Measurements from ENCODE around the gene DNAJB5. TPM values are rescaled to one million over a fixed set of nuclear protein-coding genes. Genes with fewer than 3 reads are reported as not detected.
A peak's percentile ranks its signal among the peaks of the same experiment; 100 is the strongest.
"Not testable (repeated sequence)": the region's sequence is repeated elsewhere in the genome, so short reads cannot be mapped to it uniquely, and the experiment has no call there.

Gene DNAJB5
- total RNA-seq, 1 experiment from 2014 or later = 13.0 TPM

GRCh38 chr9:34954225-34954624 lies 35.3 kb upstream of the DNAJB5 start:
- Histone ChIP-seq H3K9me3 (ENCODE audit: low read depth, low read length, poor library complexity, severe bottlenecking) (no peaks in the 10 kb centered on the region), H3K36me3 (ENCODE audit: insufficient read depth, low read length, poor library complexity, severe bottlenecking) (no peaks in the 10 kb centered on the region), H3K27ac (ENCODE audit: low read depth, low read length, poor library complexity, severe bottlenecking) (no peak overlapping the region), H3K27me3 (replicated peaks; ENCODE audit: insufficient read depth, low read depth, low read length, poor library complexity) (peaks cover 38% of the 10 kb centered on the region), H3K4me3 (ENCODE audit: low read depth, low read length, poor library complexity, severe bottlenecking) (no peak overlapping the region), H3K4me1 (ENCODE audit: insufficient read depth, low read length, poor library complexity, severe bottlenecking) (no peaks in the 10 kb centered on the region)
- ChIA-PET CTCF (no interaction called here), POLR2A (ENCODE audit: low non-redundant PET) (no interaction called here)
- intact Hi-C loops (cut with micrococcal nuclease; ENCODE audit: unreplicated experiment) = no loop called here
- no peak for DNase-seq (ENCODE audit: low spot score)
- BruUV-seq (replicated peaks) = no TSS peak
- TF ChIP-seq EZH2 (IDR thresholded peaks at IDR 0.05; ENCODE audit: borderline replicate concordance, low read depth, low read length, poor library complexity, severe bottlenecking) (no peak), CTCF (conservative IDR thresholded peaks at IDR 0.05; ENCODE audit: low read depth, low read length) (no peak)

- intact Hi-C loops (cut with micrococcal nuclease; ENCODE audit: unreplicated experiment); H3K9me3 ChIP-seq (ENCODE audit: low read depth, low read length, poor library complexity, severe bottlenecking); H3K36me3 ChIP-seq (ENCODE audit: insufficient read depth, low read length, poor library complexity, severe bottlenecking); BruUV-seq (replicated peaks); H3K4me3 ChIP-seq (ENCODE audit: low read depth, low read length, poor library complexity, severe bottlenecking); DNase-seq (ENCODE audit: low spot score); POLR2A ChIA-PET (ENCODE audit: low non-redundant PET); H3K4me1 ChIP-seq (ENCODE audit: insufficient read depth, low read length, poor library complexity, severe bottlenecking); CTCF ChIA-PET; H3K27ac ChIP-seq (ENCODE audit: low read depth, low read length, poor library complexity, severe bottlenecking): not testable (repeated sequence)
- peaks cover 50% of the 10 kb centered on the region for H3K27me3 ChIP-seq (replicated peaks; ENCODE audit: insufficient read depth, low read depth, low read length, poor library complexity)
Observed at GRCh38 chr9:34956066-34956465, 33.5 kb upstream of the DNAJB5 start.

GRCh38 chr9:34956648-34957047 lies 32.9 kb upstream of the DNAJB5 start:
- DNase-seq (ENCODE audit: low spot score) = no peak
- no peak overlapping the region for H3K4me3 ChIP-seq (ENCODE audit: low read depth, low read length, poor library complexity, severe bottlenecking)
- H3K27ac ChIP-seq (ENCODE audit: low read depth, low read length, poor library complexity, severe bottlenecking) = no peak overlapping the region
- no peaks in the 10 kb centered on the region for H3K9me3 ChIP-seq (ENCODE audit: low read depth, low read length, poor library complexity, severe bottlenecking)
- no peaks in the 10 kb centered on the region for H3K4me1 ChIP-seq (ENCODE audit: insufficient read depth, low read length, poor library complexity, severe bottlenecking)
- intact Hi-C loops (cut with micrococcal nuclease; ENCODE audit: unreplicated experiment) = no loop called here
- BruUV-seq (replicated peaks) = no TSS peak
- POLR2A ChIA-PET (ENCODE audit: low non-redundant PET) = no interaction called here
- TF ChIP-seq CTCF (conservative IDR thresholded peaks at IDR 0.05; ENCODE audit: low read depth, low read length) (no peak), EZH2 (IDR thresholded peaks at IDR 0.05; ENCODE audit: borderline replicate concordance, low read depth, low read length, poor library complexity, severe bottlenecking) (no peak)
- H3K36me3 ChIP-seq (ENCODE audit: insufficient read depth, low read length, poor library complexity, severe bottlenecking) = no peaks in the 10 kb centered on the region
- H3K27me3 ChIP-seq (replicated peaks; ENCODE audit: insufficient read depth, low read depth, low read length, poor library complexity) = peaks cover 55% of the 10 kb centered on the region
- CTCF ChIA-PET = no interaction called here

- Histone ChIP-seq H3K36me3 (ENCODE audit: insufficient read depth, low read length, poor library complexity, severe bottlenecking) (no peaks in the 10 kb centered on the region), H3K27me3 (replicated peaks; ENCODE audit: insufficient read depth, low read depth, low read length, poor library complexity) (peaks cover 60% of the 10 kb centered on the region), H3K9me3 (ENCODE audit: low read depth, low read length, poor library complexity, severe bottlenecking) (no peaks in the 10 kb centered on the region), H3K27ac (ENCODE audit: low read depth, low read length, poor library complexity, severe bottlenecking) (no peak within 1 kb of the TSS), H3K4me3 (ENCODE audit: low read depth, low read length, poor library complexity, severe bottlenecking) (peak within 1 kb of the TSS; percentile 43), H3K4me1 (ENCODE audit: insufficient read depth, low read length, poor library complexity, severe bottlenecking) (no peaks in the 10 kb centered on the region)
- TF ChIP-seq CTCF (conservative IDR thresholded peaks at IDR 0.05; ENCODE audit: low read depth, low read length) (no peak), EZH2 (IDR thresholded peaks at IDR 0.05; ENCODE audit: borderline replicate concordance, low read depth, low read length, poor library complexity, severe bottlenecking) (no peak)
- POLR2A ChIA-PET (ENCODE audit: low non-redundant PET) = no interaction called here
- no TSS peak for BruUV-seq (replicated peaks)
- DNase-seq (ENCODE audit: low spot score) = peak; percentile 43
- CTCF ChIA-PET = no interaction called here
- intact Hi-C loops (cut with micrococcal nuclease; ENCODE audit: unreplicated experiment) = no loop called here
Observed at GRCh38 chr9:34957492-34958410, 31.8 kb upstream of the DNAJB5 start, which contains the start of gene PHF24. PHF24 (plus strand) TSS chr9:34958285; CDS start chr9:34971299, 13,014 bp downstream.
